Kidney epithelial cell (primary cell): ENCODE data around the gene DNAH7. TPM values are rescaled to one million over a fixed set of nuclear protein-coding genes. Genes with fewer than 3 reads are reported as not detected.

Experiments
- DNase-seq: peaks from one replicate; pipeline ENCODE4 v3.0.0-alpha.2; 2010; ENCODE audit warnings: low read depth
- H3K27me3 ChIP-seq: 2 replicates; pipeline ENCODE4 v1.6.0; 2011; ENCODE audit warnings: low read length; ENCODE audit not compliant: control insufficient read depth, insufficient read depth
- H3K36me3 ChIP-seq: 2 replicates; pipeline ENCODE4 v1.5.1; 2011; ENCODE audit warnings: low read length; ENCODE audit not compliant: control insufficient read depth, insufficient read depth
- H3K4me3 ChIP-seq: 2 replicates; pipeline ENCODE4 v1.5.1; 2011; ENCODE audit warnings: low read depth, mild to moderate bottlenecking, control low read depth, low read length
- CTCF ChIP-seq: IDR thresholded peaks from 2 replicates; pipeline ENCODE4 v1.5.1; 2011; ENCODE audit warnings: mild to moderate bottlenecking, moderate library complexity, low read length, control low read depth, inconsistent platforms; ENCODE audit not compliant: insufficient read depth, poor library complexity, severe bottlenecking
- total RNA-seq: library from RNA; depleted of rRNA; stranded (reverse); fragments of >200 nt; gene quantifications from 2 replicates; pipeline ENCODE4 v1.2.3, GENCODE V29; 2015

The DNAH7 gene
- total RNA-seq, 1 donor from 2014 or later: 2.1 TPM

DNA sequence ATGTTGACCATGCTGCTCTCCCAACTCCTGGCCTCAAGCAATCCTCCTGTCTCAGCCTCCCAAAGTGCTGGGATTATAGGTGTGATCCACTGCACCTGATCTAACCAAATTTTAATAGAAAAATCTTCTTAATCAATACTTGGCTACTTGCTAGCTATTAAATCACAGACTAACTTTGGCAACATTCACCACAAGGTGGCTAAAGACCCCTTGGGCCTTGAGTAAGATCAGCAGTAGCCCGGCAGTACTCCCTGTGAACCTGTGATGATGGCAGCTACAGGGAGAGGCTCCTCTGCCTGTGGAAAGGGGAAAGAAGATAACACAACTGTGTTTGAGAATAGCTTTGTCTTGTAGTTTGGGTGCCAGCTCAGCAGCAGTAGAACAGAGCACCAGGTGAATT is 308.8 kb downstream of the DNAH7 start:
- no peak for TF ChIP-seq CTCF
- H3K36me3 ChIP-seq: no peaks in the 10 kb centered on the region
- DNase-seq: no peak
- no peak overlapping the region for H3K4me3 ChIP-seq
- no peaks in the 10 kb centered on the region for H3K27me3 ChIP-seq

DNA sequence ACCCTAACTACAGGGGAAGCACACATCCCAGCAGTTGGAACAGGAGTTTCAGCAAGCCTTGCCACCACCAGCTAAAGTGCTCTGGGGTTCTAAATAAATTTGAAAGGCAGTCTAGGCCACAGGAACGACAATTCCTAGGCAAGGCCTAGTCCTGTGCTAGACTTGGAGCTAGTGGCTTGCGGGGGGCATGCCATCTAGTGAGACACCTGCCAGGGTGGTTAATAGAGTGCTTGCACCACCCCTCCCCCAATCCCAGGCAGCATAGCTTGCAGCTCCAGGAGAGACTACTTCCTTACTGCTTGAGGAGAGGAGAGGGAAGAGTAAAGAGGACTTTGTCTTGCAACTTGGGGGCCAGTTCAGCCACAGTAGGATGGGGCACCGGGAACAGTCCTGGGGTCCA is 309.8 kb downstream of the DNAH7 start:
- no peak for TF ChIP-seq CTCF
- DNase-seq: no peak

DNA sequence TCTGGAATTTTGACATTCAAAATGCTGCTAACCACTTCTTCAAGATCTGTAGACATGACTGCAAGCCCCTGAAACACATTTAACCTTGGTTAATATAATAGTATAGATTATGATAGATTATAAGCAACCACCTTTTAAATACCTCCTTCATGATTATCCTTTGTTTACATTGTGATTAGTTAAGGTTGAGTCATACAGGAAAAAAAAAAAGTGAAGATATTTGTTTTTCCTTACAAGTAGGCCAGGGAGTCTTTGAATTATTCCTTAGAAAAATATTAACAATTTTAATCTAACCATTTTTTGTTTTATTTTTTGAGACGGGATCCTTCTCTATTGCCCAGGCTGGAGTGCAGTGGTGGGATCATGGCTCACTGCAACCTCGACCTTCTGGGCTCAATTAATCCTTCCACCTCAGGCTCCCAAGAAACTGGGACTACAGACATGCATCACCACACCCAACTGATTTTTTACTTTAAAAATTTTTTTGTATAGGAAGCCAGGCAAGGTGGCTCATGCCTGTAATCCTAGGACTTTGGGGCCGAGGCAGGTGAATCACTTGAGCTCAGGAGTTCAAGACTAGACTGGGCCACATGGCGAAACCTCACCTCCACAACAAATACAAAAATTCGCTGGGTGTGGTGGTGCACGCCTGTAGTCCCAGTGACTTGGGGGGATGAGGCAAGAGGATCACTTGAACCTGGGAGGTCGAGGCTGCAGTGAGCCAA is 312.3 kb downstream of the DNAH7 start:
- no peak for DNase-seq
- no peaks in the 10 kb centered on the region for H3K36me3 ChIP-seq
- no peaks in the 10 kb centered on the region for H3K27me3 ChIP-seq
- H3K4me3 ChIP-seq: no peak overlapping the region
- TF ChIP-seq CTCF: no peak

More for the DNA sequence above, 309.8 kb downstream of the DNAH7 start:
- Histone ChIP-seq H3K27me3 (no peaks in the 10 kb centered on the region), H3K4me3 (no peak overlapping the region), H3K36me3 (no peaks in the 10 kb centered on the region)

DNA sequence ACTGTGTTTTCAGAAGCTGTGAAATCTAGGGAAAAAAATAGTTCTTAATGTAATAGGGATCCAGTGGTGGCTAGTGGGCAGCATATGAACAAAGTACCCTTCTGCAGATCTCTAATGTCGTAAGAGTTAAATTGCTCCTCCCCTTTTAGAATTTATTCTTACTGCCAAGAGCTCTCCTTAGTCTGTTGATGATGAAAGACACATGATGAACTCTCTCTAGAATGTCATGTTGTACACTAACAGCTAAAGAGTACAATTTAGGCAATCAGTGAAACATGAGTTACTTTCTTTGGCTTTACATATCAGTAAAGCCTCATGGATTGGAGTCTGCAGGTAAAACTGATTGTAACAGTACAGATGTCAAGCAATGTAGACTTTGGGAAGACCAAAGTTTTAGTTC is 327.4 kb downstream of the DNAH7 start:
- H3K36me3 ChIP-seq: no peaks in the 10 kb centered on the region
- no peak overlapping the region for H3K4me3 ChIP-seq
- no peaks in the 10 kb centered on the region for H3K27me3 ChIP-seq
- TF ChIP-seq CTCF: no peak
- no peak for DNase-seq

DNA sequence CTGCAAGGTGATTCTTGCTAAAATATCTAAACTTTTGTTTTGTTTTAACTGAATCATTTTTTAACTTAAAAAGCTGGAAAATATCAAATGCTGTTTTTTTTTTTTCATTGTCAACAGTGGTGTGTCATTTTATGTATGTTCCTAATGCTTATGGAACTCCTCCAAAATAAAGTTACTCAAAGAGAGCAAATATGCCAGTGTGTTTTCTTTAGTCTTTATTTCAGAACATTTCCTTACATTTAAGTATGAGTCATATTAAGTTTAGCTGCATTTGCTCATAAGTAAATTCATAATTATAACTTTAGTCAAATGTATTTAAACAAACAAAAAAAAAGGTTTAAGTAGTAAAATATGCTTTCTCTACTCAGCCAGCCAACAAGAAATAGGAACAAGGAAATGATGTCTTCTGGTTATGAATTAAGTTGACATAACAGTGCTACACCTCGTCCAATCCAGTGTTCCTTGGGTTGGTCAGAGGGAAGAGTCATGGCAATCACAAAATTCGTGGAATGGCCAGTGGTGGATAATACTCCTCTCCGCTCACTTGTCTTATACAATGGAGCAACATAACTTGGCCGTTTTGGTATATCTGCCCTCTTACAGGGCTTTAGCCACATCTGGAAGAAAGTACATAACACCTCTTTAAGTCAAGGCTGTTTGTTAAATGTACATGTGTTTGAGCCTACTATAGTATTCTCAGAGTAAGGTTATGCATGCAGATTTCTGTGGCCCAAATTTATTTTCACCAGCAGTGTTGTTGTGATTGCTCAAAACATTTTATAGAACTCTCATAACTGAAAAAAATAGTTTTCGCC is 330.9 kb downstream of the DNAH7 start:
- Histone ChIP-seq H3K27me3 (no peaks in the 10 kb centered on the region), H3K4me3 (no peak overlapping the region), H3K36me3 (no peaks in the 10 kb centered on the region)
- no peak for TF ChIP-seq CTCF
- no peak for DNase-seq
